NCI-H1436 treated with DMSO at 0.1 percent for 48 hours (cell line): ENCODE data around the gene APLP2.

Experiments
- DNase-seq: peaks from one replicate; lab custom pipeline; 2025; lab: John Stamatoyannopoulos, UW

The APLP2 gene

GRCh38 chr11:130145975-130146776 is 76.5 kb downstream of the APLP2 start:
- no peak for DNase-seq

- DNase-seq, result no peak
These were observed 77.1 kb downstream of the APLP2 start for GRCh38 chr11:130146796-130147195.

GRCh38 chr11:130148796-130149326 is 79.2 kb downstream of the APLP2 start:
- DNase-seq, result no peak

GRCh38 chr11:130150790-130151189 is 81.1 kb downstream of the APLP2 start:
- DNase-seq, result no peak

- DNase-seq, result no peak
These were observed 81.5 kb downstream of the APLP2 start for GRCh38 chr11:130151196-130151595.

- no peak for DNase-seq
These were observed 86.7 kb downstream of the APLP2 start for GRCh38 chr11:130156108-130157022.

GRCh38 chr11:130157101-130157500 is 87.4 kb downstream of the APLP2 start:
- no peak for DNase-seq

GRCh38 chr11:130157840-130158239 is 88.1 kb downstream of the APLP2 start:
- no peak for DNase-seq

GRCh38 chr11:130159139-130159538 is 89.4 kb downstream of the APLP2 start:
- DNase-seq, result no peak

GRCh38 chr11:130159657-130160497 is 90.2 kb downstream of the APLP2 start, which contains the start of gene ST14:
Gene ST14, plus strand, starts transcription at chr11:130159782. Its CDS starts 198 bp downstream, at chr11:130159980.
- DNase-seq, result no peak

- no peak for DNase-seq
These were observed 90.9 kb downstream of the APLP2 start for GRCh38 chr11:130160498-130161155.

- no peak for DNase-seq
These were observed 91.9 kb downstream of the APLP2 start for GRCh38 chr11:130161441-130162145.

- DNase-seq, result no peak
These were observed 93.0 kb downstream of the APLP2 start for GRCh38 chr11:130162733-130163132.

- no peak for DNase-seq
These were observed 93.9 kb downstream of the APLP2 start for GRCh38 chr11:130163346-130164220.

- no peak for DNase-seq
These were observed 94.5 kb downstream of the APLP2 start for GRCh38 chr11:130164221-130164570.

- no peak for DNase-seq
These were observed 96.1 kb downstream of the APLP2 start for GRCh38 chr11:130165601-130166456.

GRCh38 chr11:130166457-130166784 is 96.7 kb downstream of the APLP2 start:
- no peak for DNase-seq

- DNase-seq, result no peak
These were observed 97.5 kb downstream of the APLP2 start for GRCh38 chr11:130167146-130167545.

GRCh38 chr11:130168105-130168504 is 98.4 kb downstream of the APLP2 start:
- DNase-seq, result no peak
